IPS DF 19.7 (cell line): ENCODE data around the gene HEATR5A.
"Not testable (repeated sequence)": the region's sequence is repeated elsewhere in the genome, so short reads cannot be mapped to it uniquely, and the experiment has no call there.

Experiments used
- DNase-seq: peaks from one replicate; pipeline ENCODE4 v3.0.0-alpha.2; 2013; ENCODE audit warnings: low read depth, low spot score

HEATR5A gene

GRCh38 chr14:31329876-31330521 is 90.4 kb downstream of the HEATR5A start:
- DNase-seq, result not testable (repeated sequence)

GRCh38 chr14:31326111-31326510 is 94.2 kb downstream of the HEATR5A start:
- DNase-seq, result no peak

- no peak for DNase-seq
Measured at GRCh38 chr14:31323419-31323818, 96.9 kb downstream of the HEATR5A start.

- no peak for DNase-seq
Measured at GRCh38 chr14:31320922-31321766, 99.2 kb downstream of the HEATR5A start.

GRCh38 chr14:31320216-31320615 is 100.1 kb downstream of the HEATR5A start:
- no peak for DNase-seq

- no peak for DNase-seq
Measured at GRCh38 chr14:31319701-31320100, 100.6 kb downstream of the HEATR5A start.

- DNase-seq, result no peak
Measured at GRCh38 chr14:31312934-31313333, 107.4 kb downstream of the HEATR5A start.

- DNase-seq, result not testable (repeated sequence)
Measured at GRCh38 chr14:31312370-31312769, 108.0 kb downstream of the HEATR5A start.

- DNase-seq, result no peak
Measured at GRCh38 chr14:31307618-31308017, 112.7 kb downstream of the HEATR5A start.

- DNase-seq, result no peak
Measured at GRCh38 chr14:31307198-31307597, 113.2 kb downstream of the HEATR5A start.

- no peak for DNase-seq
Measured at GRCh38 chr14:31303654-31304053, 116.7 kb downstream of the HEATR5A start.

- no peak for DNase-seq
Measured at GRCh38 chr14:31300883-31301282, 119.5 kb downstream of the HEATR5A start.

- DNase-seq, result peak; percentile 12
Measured at GRCh38 chr14:31300296-31300695, 120.1 kb downstream of the HEATR5A start.

- DNase-seq, result no peak
Measured at GRCh38 chr14:31297701-31298344, 122.5 kb downstream of the HEATR5A start.

GRCh38 chr14:31297112-31297511 is 123.2 kb downstream of the HEATR5A start:
- no peak for DNase-seq

GRCh38 chr14:31294746-31295405 is 125.5 kb downstream of the HEATR5A start:
- DNase-seq, result no peak

- DNase-seq, result peak; percentile 15
Measured at GRCh38 chr14:31292937-31293616, 127.3 kb downstream of the HEATR5A start.

- no peak for DNase-seq
Measured at GRCh38 chr14:31291210-31291609, 129.1 kb downstream of the HEATR5A start.

GRCh38 chr14:31287294-31287972 is 132.9 kb downstream of the HEATR5A start:
- no peak for DNase-seq

- peak; percentile 52 for DNase-seq
Measured at GRCh38 chr14:31286456-31287293, 133.7 kb downstream of the HEATR5A start.
